NT2/D1 (cell line): ENCODE results near the gene RNF157.

Experiments
- YY1 ChIP-seq: IDR thresholded peaks from 2 replicates; pipeline ENCODE4 v1.6.1; 2011; ENCODE audit not compliant: insufficient read length, insufficient read depth
- ZNF274 ChIP-seq: IDR thresholded peaks from 2 replicates; pipeline ENCODE4 v1.6.1; 2011; ENCODE audit warnings: mild to moderate bottlenecking, low read depth, low read length

GRCh38 chr17:76123191-76123499 lies 117.1 kb downstream of the RNF157 start:
- TF ChIP-seq ZNF274 (no peak), YY1 (no peak)
